Measurements from ENCODE around the gene SPEM3. TPM values are rescaled to one million over a fixed set of nuclear protein-coding genes. Genes with fewer than 3 reads are reported as not detected.

Gene SPEM3
- total and polyA plus RNA-seq, 2 of the 13 experiments (the other 11 are each of a cell fraction or from before 2014, with no cell fraction given), result not detected

DNA sequence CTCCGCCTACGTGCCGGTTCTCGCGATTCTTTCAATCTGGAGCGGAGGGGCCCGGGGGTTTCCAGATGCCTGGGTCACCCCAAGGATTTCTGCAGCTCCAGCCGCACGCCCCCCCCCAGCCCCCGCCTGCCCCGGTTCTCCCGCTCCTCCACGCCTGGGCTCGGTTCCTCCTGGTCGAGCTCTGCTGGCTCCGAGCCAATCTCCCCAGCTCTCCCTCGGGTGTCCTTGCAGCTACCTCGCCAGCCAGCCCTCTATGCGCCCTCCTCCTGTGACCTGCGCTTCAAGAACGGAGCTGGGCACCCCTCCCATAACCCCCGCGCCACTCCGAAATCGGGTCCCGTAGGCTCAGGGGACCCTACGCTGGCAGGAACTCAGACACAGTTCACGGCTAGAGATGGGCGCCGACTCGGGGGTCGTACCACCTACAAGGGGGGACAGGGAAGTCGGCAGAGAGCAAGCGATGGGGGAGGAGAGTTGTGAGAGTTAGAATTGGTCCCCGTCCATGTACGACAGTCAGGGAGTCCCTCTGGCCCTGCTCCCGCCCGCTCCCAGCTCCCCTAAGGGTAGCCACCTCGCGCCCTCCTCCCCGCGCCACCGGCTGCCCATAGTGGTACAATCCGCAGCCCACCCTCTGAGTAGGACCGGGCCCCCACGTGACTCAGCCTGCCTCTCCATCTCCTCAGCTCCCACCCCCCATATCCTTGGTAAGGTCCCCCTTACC, 11.6 kb downstream of the SPEM3 start:
- no TSS peak for BruUV-seq (replicated peaks)
- ATAC-seq (peak; percentile 13), DNase-seq (ENCODE audit: low spot score) (no peak), FAIRE-seq (no peak)
- ChIA-PET CTCF (ENCODE audit: low intra/inter-chr PET ratio, low total read pairs) (interaction anchor here (0.6 kb wide), 1 partner anchor 121 kb away, joined by 3 read pairs; no protein-coding TSS in a partner anchor), POLR2A (interaction anchor here (0.5 to 2.8 kb wide), 8 partner anchors 37 to 262 kb away, joined by 3 to 21 read pairs (median 4); partner anchors contain the start of genes NEURL4, PLSCR3, TMEM256 and ZBTB4)
- no peaks in the 10 kb centered on the region for H3K36me3 ChIP-seq (replicated peaks in 1 of 2; ENCODE audit: control insufficient read depth in 1 of 2, insufficient read depth in 2 of 2, low read length in 2 of 2)
- no peak overlapping the region for H2AFZ ChIP-seq (ENCODE audit: low read length)
- no peaks in the 10 kb centered on the region for H4K20me1 ChIP-seq (ENCODE audit: insufficient read depth, low read length)
- peak overlapping the region; percentile 29 for H3K27ac ChIP-seq (ENCODE audit: extremely low read length, insufficient read depth, low read length)
- H3K27me3 ChIP-seq (ENCODE audit: control insufficient read depth in 1 of 2, insufficient read depth in 2 of 2, low read length in 2 of 2), result peaks cover 6 to 27% of the 10 kb centered on the region in 2 experiments; a peak in 4 of 5 replicates
- H3K4me3 ChIP-seq (replicated peaks in 1 of 3; ENCODE audit: insufficient read depth in 1 of 3, low read depth in 2 of 3, low read length in 3 of 3), result peak overlapping the region; percentile 60 to 80 (median 73)
- in situ Hi-C loops (cut with HindIII; ENCODE audit: extremely low pct_ligation_motif_present, low pct_unique_long_range_greater_than_20kb), result no loop called here
- H3K79me2 ChIP-seq (ENCODE audit: insufficient read depth, low read length), result no peaks in the 10 kb centered on the region
- H3K9ac ChIP-seq (ENCODE audit: insufficient read depth, low read depth, low read length), result peak overlapping the region; percentile 68
- WGBS (ENCODE audit: low lambda C conversion rate), result 8% methylated on average over 27 of the region's 46 CpGs
- H3K9me3 ChIP-seq (ENCODE audit: low read length), result no peaks in the 10 kb centered on the region
- peaks cover 57% of the 10 kb centered on the region for H3K4me1 ChIP-seq (ENCODE audit: insufficient read depth, low read length)
- H3K4me2 ChIP-seq (ENCODE audit: low read depth, low read length), result peak overlapping the region; percentile 94
- intact Hi-C loops (cut with micrococcal nuclease; ENCODE audit: unreplicated experiment), result no loop called here
- no peak for TF ChIP-seq ZNF737 (CRISPR knock-in tag; IDR thresholded peaks at IDR 0.05; ENCODE audit: borderline replicate concordance)
- TF ChIP-seq, protein P1, sequence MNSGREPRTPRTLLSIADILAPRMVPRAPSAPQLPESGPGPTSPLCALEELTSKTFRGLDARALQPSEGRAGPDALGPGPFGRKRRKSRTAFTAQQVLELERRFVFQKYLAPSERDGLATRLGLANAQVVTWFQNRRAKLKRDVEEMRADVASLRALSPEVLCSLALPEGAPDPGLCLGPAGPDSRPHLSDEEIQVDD (CRISPR knock-in tag; IDR thresholded peaks at IDR 0.05; ENCODE audit: borderline replicate concordance), result peak; percentile 25; the same call in 1 of the 2 replicates
- TF ChIP-seq ZFP41 (CRISPR knock-in tag; IDR thresholded peaks at IDR 0.05; ENCODE audit: borderline replicate concordance), result peak; percentile 35; the same call in 1 of the 2 replicates
- no peak for TF ChIP-seq ZNF24 (IDR thresholded peaks at IDR 0.05)
- no peak for TF ChIP-seq CAMTA2 (CRISPR knock-in tag; IDR thresholded peaks at IDR 0.05; ENCODE audit: borderline replicate concordance)
- TF ChIP-seq TEAD2 (CRISPR knock-in tag; IDR thresholded peaks at IDR 0.05), result no peak
- TF ChIP-seq ZBTB7B (CRISPR knock-in tag; IDR thresholded peaks at IDR 0.05), result peak; percentile 63; the same call in 1 of the 2 replicates
- TF ChIP-seq IKZF1 (IDR thresholded peaks at IDR 0.05), result no peak
- TF ChIP-seq POLR2G (IDR thresholded peaks at IDR 0.05; ENCODE audit: low read depth, low read length), result peak; percentile 44; the same call in 1 of the 2 replicates
- TF ChIP-seq, protein P2, sequence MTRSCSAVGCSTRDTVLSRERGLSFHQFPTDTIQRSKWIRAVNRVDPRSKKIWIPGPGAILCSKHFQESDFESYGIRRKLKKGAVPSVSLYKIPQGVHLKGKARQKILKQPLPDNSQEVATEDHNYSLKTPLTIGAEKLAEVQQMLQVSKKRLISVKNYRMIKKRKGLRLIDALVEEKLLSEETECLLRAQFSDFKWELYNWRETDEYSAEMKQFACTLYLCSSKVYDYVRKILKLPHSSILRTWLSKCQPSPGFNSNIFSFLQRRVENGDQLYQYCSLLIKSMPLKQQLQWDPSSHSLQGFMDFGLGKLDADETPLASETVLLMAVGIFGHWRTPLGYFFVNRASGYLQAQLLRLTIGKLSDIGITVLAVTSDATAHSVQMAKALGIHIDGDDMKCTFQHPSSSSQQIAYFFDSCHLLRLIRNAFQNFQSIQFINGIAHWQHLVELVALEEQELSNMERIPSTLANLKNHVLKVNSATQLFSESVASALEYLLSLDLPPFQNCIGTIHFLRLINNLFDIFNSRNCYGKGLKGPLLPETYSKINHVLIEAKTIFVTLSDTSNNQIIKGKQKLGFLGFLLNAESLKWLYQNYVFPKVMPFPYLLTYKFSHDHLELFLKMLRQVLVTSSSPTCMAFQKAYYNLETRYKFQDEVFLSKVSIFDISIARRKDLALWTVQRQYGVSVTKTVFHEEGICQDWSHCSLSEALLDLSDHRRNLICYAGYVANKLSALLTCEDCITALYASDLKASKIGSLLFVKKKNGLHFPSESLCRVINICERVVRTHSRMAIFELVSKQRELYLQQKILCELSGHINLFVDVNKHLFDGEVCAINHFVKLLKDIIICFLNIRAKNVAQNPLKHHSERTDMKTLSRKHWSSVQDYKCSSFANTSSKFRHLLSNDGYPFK (CRISPR knock-in tag; IDR thresholded peaks at IDR 0.05; ENCODE audit: borderline replicate concordance), result peak; percentile 45; the same call in 1 of the 2 replicates
- peak; percentile 90 for TF ChIP-seq CHD2 (IDR thresholded peaks at IDR 0.05; ENCODE audit: low read depth, low read length)
- TF ChIP-seq NR2C2 (CRISPR knock-in tag; IDR thresholded peaks at IDR 0.05; ENCODE audit: borderline replicate concordance), result no peak
- no peak for TF ChIP-seq DDIT3 (CRISPR knock-in tag; IDR thresholded peaks at IDR 0.05)
- no peak for TF ChIP-seq ZNF10 (CRISPR knock-in tag; IDR thresholded peaks at IDR 0.05; ENCODE audit: borderline replicate concordance, low read depth)
- no peak for TF ChIP-seq RELA (CRISPR knock-in tag; IDR thresholded peaks at IDR 0.05)
- TF ChIP-seq SP140L (CRISPR knock-in tag; IDR thresholded peaks at IDR 0.05; ENCODE audit: borderline replicate concordance), result no peak
- peak; percentile 54; the same call in 1 of the 2 replicates for TF ChIP-seq FOXK2 (IDR thresholded peaks at IDR 0.05)
- no peak for TF ChIP-seq ZNF101 (CRISPR knock-in tag; IDR thresholded peaks at IDR 0.05; ENCODE audit: borderline replicate concordance, low read depth)
- TF ChIP-seq, protein P3, sequence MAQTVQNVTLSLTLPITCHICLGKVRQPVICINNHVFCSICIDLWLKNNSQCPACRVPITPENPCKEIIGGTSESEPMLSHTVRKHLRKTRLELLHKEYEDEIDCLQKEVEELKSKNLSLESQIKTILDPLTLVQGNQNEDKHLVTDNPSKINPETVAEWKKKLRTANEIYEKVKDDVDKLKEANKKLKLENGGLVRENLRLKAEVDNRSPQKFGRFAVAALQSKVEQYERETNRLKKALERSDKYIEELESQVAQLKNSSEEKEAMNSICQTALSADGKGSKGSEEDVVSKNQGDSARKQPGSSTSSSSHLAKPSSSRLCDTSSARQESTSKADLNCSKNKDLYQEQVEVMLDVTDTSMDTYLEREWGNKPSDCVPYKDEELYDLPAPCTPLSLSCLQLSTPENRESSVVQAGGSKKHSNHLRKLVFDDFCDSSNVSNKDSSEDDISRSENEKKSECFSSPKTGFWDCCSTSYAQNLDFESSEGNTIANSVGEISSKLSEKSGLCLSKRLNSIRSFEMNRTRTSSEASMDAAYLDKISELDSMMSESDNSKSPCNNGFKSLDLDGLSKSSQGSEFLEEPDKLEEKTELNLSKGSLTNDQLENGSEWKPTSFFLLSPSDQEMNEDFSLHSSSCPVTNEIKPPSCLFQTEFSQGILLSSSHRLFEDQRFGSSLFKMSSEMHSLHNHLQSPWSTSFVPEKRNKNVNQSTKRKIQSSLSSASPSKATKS (CRISPR knock-in tag; IDR thresholded peaks at IDR 0.05), result no peak

All from HepG2 (cell line).